Stimulated activated CD4-positive, alpha-beta T cell treated with anti-CD3 and anti-CD28 coated beads, Interleukin-1b, Interleukin-23, amount 100 ng/mL, for 48 hours (primary cell): Measurements from ENCODE around the gene SCGB1A1.

Experiments
- DNase-seq: peaks from one replicate; pipeline ENCODE4 v3.0.0-alpha.2; 2020

SCGB1A1 gene

DNA sequence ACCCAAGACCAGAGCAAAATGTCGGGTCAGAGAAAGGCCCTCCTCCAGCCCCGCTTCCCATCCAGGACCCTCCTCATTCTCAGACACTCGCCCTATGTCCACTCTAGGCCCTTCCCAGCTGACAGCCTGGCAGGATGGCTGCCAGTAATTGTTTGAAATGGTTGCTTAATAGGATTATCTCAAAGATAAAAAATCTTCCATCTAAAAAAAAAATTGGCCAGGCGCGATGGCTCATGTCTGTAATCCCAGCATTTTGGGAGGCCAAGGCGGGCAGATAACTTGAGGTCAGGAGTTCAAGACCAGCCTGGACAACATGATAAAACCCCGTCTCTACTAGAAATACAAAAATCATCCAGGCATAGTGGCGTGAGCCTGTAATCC lies 32.4 kb downstream of the SCGB1A1 start:
- DNase-seq, result no peak

GRCh38 chr11:62452261-62452660 lies 33.4 kb downstream of the SCGB1A1 start:
- no peak for DNase-seq

GRCh38 chr11:62452839-62453468 lies 34.1 kb downstream of the SCGB1A1 start:
- no peak for DNase-seq

DNA sequence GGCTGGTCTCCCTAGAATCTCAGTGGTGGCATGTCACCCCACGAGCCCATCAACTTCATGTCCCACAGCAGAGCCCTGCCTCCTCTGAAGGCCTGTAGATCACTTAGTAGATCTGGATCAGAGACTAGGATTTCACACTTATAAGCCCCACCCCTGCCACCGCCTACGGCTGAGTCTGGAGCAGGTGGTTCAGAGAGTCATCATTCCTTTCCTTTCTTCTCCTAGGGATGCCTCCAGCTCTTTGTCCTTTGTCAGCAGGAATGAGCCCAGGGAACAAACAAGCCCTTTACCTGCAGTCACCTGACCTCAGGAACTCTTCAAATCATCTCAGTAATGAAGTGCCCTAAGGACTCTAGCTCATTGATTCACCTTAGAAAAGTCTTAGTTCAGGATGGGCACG lies 37.8 kb downstream of the SCGB1A1 start:
- no peak for DNase-seq

GRCh38 chr11:62457478-62457877 lies 38.6 kb downstream of the SCGB1A1 start:
- DNase-seq, result no peak

GRCh38 chr11:62458212-62459002 lies 39.6 kb downstream of the SCGB1A1 start:
- DNase-seq, result no peak

DNA sequence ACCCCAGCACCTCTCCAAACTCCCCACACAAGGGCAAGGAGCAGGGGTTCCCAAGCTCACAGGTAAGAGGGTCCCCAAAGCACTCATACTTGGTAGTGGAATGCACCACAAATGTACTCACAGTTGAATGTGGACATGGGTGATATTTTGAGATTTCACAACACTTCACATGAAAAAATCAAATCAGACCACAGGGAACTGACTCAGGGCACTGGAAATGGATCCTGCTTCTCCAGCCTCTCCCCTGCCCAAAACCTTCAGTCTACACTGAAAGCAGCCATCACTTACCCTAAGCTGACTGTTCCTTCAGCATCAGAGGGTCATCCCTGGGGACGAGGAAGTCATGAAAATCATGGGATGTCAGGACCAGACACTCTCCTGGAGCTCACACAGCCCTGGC lies 40.2 kb downstream of the SCGB1A1 start:
- no peak for DNase-seq

DNA sequence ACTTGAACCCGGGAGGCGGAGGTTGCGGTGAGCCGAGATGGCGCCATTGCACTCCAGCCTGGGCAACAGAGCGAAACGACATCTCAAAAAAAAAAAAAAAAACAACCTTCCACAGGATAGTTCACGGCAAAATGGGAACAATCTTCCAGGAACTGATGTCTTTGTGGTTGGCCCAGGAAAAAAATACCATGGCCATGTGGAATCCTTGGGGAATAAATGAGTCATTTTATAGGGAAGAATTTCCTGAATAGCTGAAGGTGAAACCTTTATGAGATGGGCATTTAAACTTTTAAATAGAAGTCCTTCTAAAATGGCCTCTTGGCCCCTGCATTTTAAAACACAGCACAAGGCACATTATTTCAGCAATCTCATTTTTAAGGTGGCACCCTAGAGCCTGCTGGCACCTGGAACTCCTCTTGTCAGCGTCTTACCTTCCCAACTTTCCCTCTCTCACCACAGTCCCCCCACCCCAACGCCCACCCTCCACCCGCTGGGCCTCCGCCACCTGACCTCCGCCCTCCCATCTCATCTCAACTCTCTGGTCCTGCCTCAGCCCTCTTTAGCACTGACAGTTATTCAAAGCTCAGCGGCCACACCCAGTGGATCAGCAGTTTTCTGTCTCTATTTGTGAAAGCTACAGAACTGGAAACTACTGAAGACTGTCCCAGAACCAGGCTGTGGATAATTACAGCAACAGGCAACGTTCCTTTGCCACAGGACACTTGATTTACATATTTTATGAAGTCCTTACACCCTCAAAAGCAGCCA lies 43.1 kb downstream of the SCGB1A1 start:
- DNase-seq, result no peak

- no peak for DNase-seq
Measured at GRCh38 chr11:62462508-62462892, 43.7 kb downstream of the SCGB1A1 start.

GRCh38 chr11:62463121-62463542 lies 44.3 kb downstream of the SCGB1A1 start:
- no peak for DNase-seq

GRCh38 chr11:62464655-62465054 lies 45.8 kb downstream of the SCGB1A1 start:
- DNase-seq, result no peak

DNA sequence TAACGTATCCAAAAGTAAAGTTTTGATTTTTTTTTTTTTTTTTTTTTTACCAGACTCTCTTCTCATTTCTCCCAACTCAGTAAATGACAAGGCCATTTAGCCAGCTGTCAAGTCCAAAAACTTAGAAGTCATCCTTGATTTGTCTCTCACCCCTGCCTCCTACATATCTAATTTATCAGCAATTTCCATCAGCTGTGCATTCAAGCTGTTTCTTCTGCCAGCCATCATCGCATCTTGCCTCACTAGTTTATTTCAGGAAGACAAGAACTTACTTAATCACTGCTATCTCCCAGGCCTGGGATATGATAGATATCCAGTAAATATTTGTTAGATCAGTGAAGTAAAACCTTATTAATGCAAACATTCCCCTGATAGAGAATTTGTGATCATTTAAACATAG lies 47.6 kb downstream of the SCGB1A1 start:
- no peak for DNase-seq

GRCh38 chr11:62468577-62468976 lies 49.7 kb downstream of the SCGB1A1 start:
- no peak for DNase-seq

DNA sequence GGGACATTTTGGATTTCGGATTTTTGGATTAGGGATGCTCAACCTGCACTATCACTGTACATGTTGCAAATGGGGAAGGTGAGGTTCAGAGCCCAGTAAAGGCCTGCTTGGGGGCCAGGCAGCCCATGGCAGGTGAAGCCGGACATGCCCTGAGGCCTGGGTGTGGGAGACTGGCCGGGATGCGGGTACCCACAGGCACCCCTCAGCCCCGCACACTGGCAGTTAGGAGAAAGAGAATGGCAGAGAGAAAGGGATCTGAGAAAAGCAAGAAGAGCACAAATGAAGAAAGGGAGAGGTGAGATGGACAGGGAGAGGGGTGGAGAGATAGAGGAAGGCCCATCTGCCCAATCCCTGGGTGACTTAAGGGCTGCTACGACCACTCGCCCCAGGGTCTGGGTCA lies 52.8 kb downstream of the SCGB1A1 start:
- no peak for DNase-seq

DNA sequence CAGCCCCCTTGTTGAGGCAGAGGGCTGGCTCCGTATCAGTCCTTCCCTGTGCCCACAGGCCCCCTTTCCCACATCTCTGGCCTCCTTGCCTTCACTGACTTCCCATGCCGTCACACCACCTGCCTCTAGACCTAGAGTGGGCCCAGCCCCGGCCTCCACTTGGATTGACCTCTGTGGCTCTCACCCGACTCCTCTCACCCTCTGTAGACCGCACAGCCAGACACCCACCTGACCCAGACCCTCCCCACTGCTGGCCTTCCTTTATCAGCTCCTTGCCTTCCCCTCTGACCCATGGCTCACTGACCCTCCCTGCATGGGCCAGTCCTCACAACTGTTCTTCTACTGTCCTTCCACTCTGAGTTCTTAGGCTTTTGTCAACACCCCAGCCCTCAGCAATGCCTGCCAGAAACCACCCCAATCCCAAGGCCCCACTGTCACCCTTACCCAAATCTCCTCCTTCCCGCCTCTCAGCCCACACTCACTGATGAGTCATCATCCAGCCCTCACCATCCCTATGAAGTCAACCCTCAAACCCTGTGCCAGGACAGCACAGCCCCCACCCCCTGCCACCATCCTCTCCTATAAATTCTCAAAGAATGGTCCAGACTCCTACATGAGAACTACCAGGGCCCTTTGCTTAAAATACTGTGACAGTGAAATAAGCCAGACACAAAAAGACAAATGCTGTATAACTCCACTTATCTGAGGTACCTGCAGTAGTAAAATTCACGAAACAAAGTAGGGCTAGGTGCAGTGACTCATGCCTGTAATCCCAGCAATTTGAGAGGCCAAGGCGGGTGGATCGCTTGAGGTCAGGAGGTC lies 53.4 kb downstream of the SCGB1A1 start:
- DNase-seq, result no peak
